Measurements from ENCODE around the gene CWC15.

The CWC15 gene

GRCh38 chr11:94924171-94924572 is 49.2 kb downstream of the CWC15 start:
- H3K36me3 ChIP-seq (ENCODE audit: low read length), result no peaks in the 10 kb centered on the region
- no peak overlapping the region for H2AFZ ChIP-seq (ENCODE audit: low read depth, low read length, severe bottlenecking)
- H3K9me3 ChIP-seq (ENCODE audit: insufficient read depth, low read length), result no peaks in the 10 kb centered on the region
- no peak overlapping the region for H3K27ac ChIP-seq (ENCODE audit: low read depth, low read length)
- no peaks in the 10 kb centered on the region for H4K20me1 ChIP-seq (ENCODE audit: low read depth, low read length)
- no peak overlapping the region for H3K9ac ChIP-seq (ENCODE audit: low read length)
- H3K9me2 ChIP-seq (replicated peaks; ENCODE audit: insufficient read depth, low read length), result no peaks in the 10 kb centered on the region
- H3K4me2 ChIP-seq (ENCODE audit: low read depth, low read length, poor library complexity, severe bottlenecking), result no peak overlapping the region
- no peaks in the 10 kb centered on the region for H3K27me3 ChIP-seq (ENCODE audit: low read length)
- H3K4me3 ChIP-seq (ENCODE audit: insufficient read depth, low read length, poor library complexity, severe bottlenecking), result no peak overlapping the region
- H3F3A ChIP-seq (ENCODE audit: insufficient read depth), result no peaks in the 10 kb centered on the region
- TF ChIP-seq CTCF (IDR thresholded peaks at IDR 0.05; ENCODE audit: insufficient read depth, low read length, poor library complexity, severe bottlenecking), result no peak
- TF ChIP-seq EZH2phosphoT487 (conservative IDR thresholded peaks at IDR 0.05; ENCODE audit: low read length), result no peak
- no peaks in the 10 kb centered on the region for H3K79me2 ChIP-seq (ENCODE audit: insufficient read depth, low read length)

GRCh38 chr11:94923004-94923334 is 50.4 kb downstream of the CWC15 start:
- Histone ChIP-seq H3K9me3 (ENCODE audit: insufficient read depth, low read length) (no peaks in the 10 kb centered on the region), H3F3A (ENCODE audit: insufficient read depth) (no peaks in the 10 kb centered on the region), H3K79me2 (ENCODE audit: insufficient read depth, low read length) (no peaks in the 10 kb centered on the region), H3K27ac (ENCODE audit: low read depth, low read length) (no peak overlapping the region), H4K20me1 (ENCODE audit: low read depth, low read length) (no peaks in the 10 kb centered on the region), H3K36me3 (ENCODE audit: low read length) (no peaks in the 10 kb centered on the region), H2AFZ (ENCODE audit: low read depth, low read length, severe bottlenecking) (no peak overlapping the region), H3K27me3 (ENCODE audit: low read length) (no peaks in the 10 kb centered on the region), H3K9me2 (replicated peaks; ENCODE audit: insufficient read depth, low read length) (no peaks in the 10 kb centered on the region), H3K9ac (ENCODE audit: low read length) (no peak overlapping the region), H3K4me3 (ENCODE audit: insufficient read depth, low read length, poor library complexity, severe bottlenecking) (no peak overlapping the region), H3K4me2 (ENCODE audit: low read depth, low read length, poor library complexity, severe bottlenecking) (no peak overlapping the region)
- TF ChIP-seq EZH2phosphoT487 (conservative IDR thresholded peaks at IDR 0.05; ENCODE audit: low read length) (no peak), CTCF (IDR thresholded peaks at IDR 0.05; ENCODE audit: insufficient read depth, low read length, poor library complexity, severe bottlenecking) (no peak)

GRCh38 chr11:94922321-94923003 is 50.9 kb downstream of the CWC15 start:
- no peak overlapping the region for H3K9ac ChIP-seq (ENCODE audit: low read length)
- no peaks in the 10 kb centered on the region for H3K27me3 ChIP-seq (ENCODE audit: low read length)
- no peaks in the 10 kb centered on the region for H3K9me3 ChIP-seq (ENCODE audit: insufficient read depth, low read length)
- H3F3A ChIP-seq (ENCODE audit: insufficient read depth), result no peaks in the 10 kb centered on the region
- no peak overlapping the region for H3K4me3 ChIP-seq (ENCODE audit: insufficient read depth, low read length, poor library complexity, severe bottlenecking)
- no peak overlapping the region for H2AFZ ChIP-seq (ENCODE audit: low read depth, low read length, severe bottlenecking)
- H3K36me3 ChIP-seq (ENCODE audit: low read length), result no peaks in the 10 kb centered on the region
- no peaks in the 10 kb centered on the region for H4K20me1 ChIP-seq (ENCODE audit: low read depth, low read length)
- TF ChIP-seq CTCF (IDR thresholded peaks at IDR 0.05; ENCODE audit: insufficient read depth, low read length, poor library complexity, severe bottlenecking) (no peak), EZH2phosphoT487 (conservative IDR thresholded peaks at IDR 0.05; ENCODE audit: low read length) (no peak)
- H3K9me2 ChIP-seq (replicated peaks; ENCODE audit: insufficient read depth, low read length), result no peaks in the 10 kb centered on the region
- no peaks in the 10 kb centered on the region for H3K79me2 ChIP-seq (ENCODE audit: insufficient read depth, low read length)
- H3K4me2 ChIP-seq (ENCODE audit: low read depth, low read length, poor library complexity, severe bottlenecking), result no peak overlapping the region
- H3K27ac ChIP-seq (ENCODE audit: low read depth, low read length), result no peak overlapping the region
